ENCODE data around the gene SLC2A4RG. TPM values are rescaled to one million over a fixed set of nuclear protein-coding genes. Genes with fewer than 3 reads are reported as not detected.

Gene SLC2A4RG
- total and polyA plus RNA-seq, 2 of the 13 experiments (the other 11 are each of a cell fraction or from before 2014, with no cell fraction given) = 91.4 to 95.9 TPM

DNA sequence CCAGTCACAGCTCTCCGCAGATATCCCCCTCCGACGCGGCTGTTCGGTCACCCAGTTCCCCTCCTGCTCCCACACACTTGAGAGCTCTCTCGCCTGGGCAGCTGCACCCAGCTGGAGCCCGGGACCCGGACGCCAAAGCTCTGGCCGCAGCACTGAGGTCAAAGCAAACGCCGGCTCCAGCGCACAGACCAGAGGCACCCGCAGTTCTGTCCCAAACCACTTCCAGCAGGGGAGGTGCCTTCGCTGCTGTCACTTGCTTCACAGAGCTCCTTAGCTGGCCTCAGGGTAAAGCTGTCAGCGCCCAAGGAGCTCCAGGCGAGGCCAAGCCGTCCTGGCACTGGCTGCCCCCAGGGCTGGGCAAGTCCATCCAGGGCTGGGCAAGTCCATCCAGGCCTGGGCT, 27.9 kb downstream of the SLC2A4RG start:
- H3K4me2 ChIP-seq (ENCODE audit: low read depth, low read length) = no peak overlapping the region
- no TSS peak for BruUV-seq (replicated peaks)
- 81% methylated on average over 18 of the region's 18 CpGs for WGBS (ENCODE audit: low lambda C conversion rate)
- in situ Hi-C loops (cut with HindIII; ENCODE audit: extremely low pct_ligation_motif_present, low pct_unique_long_range_greater_than_20kb) (no loop called here), intact Hi-C loops (cut with micrococcal nuclease; ENCODE audit: unreplicated experiment) (no loop called here)
- H3K4me1 ChIP-seq (ENCODE audit: insufficient read depth, low read length) = peaks cover 18% of the 10 kb centered on the region
- FAIRE-seq (no peak), ATAC-seq (no peak), DNase-seq (ENCODE audit: low spot score) (no peak)
- ChIA-PET POLR2A (no interaction called here), CTCF (ENCODE audit: low intra/inter-chr PET ratio, low total read pairs) (no interaction called here)
- H3K27ac ChIP-seq (ENCODE audit: extremely low read length, insufficient read depth, low read length) = no peak overlapping the region
- no peak overlapping the region for H3K9ac ChIP-seq (ENCODE audit: insufficient read depth, low read depth, low read length)
- H3K4me3 ChIP-seq (replicated peaks in 1 of 3; ENCODE audit: insufficient read depth in 1 of 3, low read depth in 2 of 3, low read length in 3 of 3) = no peak overlapping the region
- no peaks in the 10 kb centered on the region for H3K27me3 ChIP-seq (ENCODE audit: control insufficient read depth in 1 of 2, insufficient read depth in 2 of 2, low read length in 2 of 2)
- no peak overlapping the region for H2AFZ ChIP-seq (ENCODE audit: low read length)
- H3K36me3 ChIP-seq (replicated peaks in 1 of 2; ENCODE audit: control insufficient read depth in 1 of 2, insufficient read depth in 2 of 2, low read length in 2 of 2) = no peaks in the 10 kb centered on the region
- H3K79me2 ChIP-seq (ENCODE audit: insufficient read depth, low read length) = no peaks in the 10 kb centered on the region
- H3K9me3 ChIP-seq (ENCODE audit: low read length) = no peaks in the 10 kb centered on the region
- H4K20me1 ChIP-seq (ENCODE audit: insufficient read depth, low read length) = no peaks in the 10 kb centered on the region
- TF ChIP-seq ZNF749 (CRISPR knock-in tag; IDR thresholded peaks at IDR 0.05; ENCODE audit: borderline replicate concordance) (no peak), ZNF143 (CRISPR knock-in tag; IDR thresholded peaks at IDR 0.05) (no peak), HDAC2 (CRISPR knock-in tag; IDR thresholded peaks at IDR 0.05) (no peak), ZFP36L2 (CRISPR knock-in tag; IDR thresholded peaks at IDR 0.05) (no peak), ATF1 (CRISPR knock-in tag; IDR thresholded peaks at IDR 0.05) (no peak), KMT2A (CRISPR knock-in tag; IDR thresholded peaks at IDR 0.05) (no peak), SOX13 (IDR thresholded peaks at IDR 0.05) (no peak), SOX13 (CRISPR knock-in tag; conservative IDR thresholded peaks at IDR 0.05 in 1 of 2, IDR thresholded peaks at IDR 0.05 in 1 of 2) (no peak), PHF20 (CRISPR knock-in tag; IDR thresholded peaks at IDR 0.05) (no peak), TEAD2 (CRISPR knock-in tag; IDR thresholded peaks at IDR 0.05) (no peak), ZNF839 (CRISPR knock-in tag; IDR thresholded peaks at IDR 0.05; ENCODE audit: borderline replicate concordance) (no peak), THYN1 (CRISPR knock-in tag; IDR thresholded peaks at IDR 0.05; ENCODE audit: borderline replicate concordance, low read depth) (no peak)
- TF ChIP-seq, protein P1, sequence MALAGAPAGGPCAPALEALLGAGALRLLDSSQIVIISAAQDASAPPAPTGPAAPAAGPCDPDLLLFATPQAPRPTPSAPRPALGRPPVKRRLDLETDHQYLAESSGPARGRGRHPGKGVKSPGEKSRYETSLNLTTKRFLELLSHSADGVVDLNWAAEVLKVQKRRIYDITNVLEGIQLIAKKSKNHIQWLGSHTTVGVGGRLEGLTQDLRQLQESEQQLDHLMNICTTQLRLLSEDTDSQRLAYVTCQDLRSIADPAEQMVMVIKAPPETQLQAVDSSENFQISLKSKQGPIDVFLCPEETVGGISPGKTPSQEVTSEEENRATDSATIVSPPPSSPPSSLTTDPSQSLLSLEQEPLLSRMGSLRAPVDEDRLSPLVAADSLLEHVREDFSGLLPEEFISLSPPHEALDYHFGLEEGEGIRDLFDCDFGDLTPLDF (CRISPR knock-in tag; IDR thresholded peaks at IDR 0.05) = no peak
- TF ChIP-seq, protein P2, sequence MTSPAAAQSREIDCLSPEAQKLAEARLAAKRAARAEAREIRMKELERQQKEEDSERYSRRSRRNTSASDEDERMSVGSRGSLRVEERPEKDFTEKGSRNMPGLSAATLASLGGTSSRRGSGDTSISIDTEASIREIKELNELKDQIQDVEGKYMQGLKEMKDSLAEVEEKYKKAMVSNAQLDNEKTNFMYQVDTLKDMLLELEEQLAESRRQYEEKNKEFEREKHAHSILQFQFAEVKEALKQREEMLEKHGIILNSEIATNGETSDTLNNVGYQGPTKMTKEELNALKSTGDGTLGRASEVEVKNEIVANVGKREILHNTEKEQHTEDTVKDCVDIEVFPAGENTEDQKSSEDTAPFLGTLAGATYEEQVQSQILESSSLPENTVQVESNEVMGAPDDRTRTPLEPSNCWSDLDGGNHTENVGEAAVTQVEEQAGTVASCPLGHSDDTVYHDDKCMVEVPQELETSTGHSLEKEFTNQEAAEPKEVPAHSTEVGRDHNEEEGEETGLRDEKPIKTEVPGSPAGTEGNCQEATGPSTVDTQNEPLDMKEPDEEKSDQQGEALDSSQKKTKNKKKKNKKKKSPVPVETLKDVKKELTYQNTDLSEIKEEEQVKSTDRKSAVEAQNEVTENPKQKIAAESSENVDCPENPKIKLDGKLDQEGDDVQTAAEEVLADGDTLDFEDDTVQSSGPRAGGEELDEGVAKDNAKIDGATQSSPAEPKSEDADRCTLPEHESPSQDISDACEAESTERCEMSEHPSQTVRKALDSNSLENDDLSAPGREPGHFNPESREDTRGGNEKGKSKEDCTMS (CRISPR knock-in tag; conservative IDR thresholded peaks at IDR 0.05) = no peak
- TF ChIP-seq, protein P3, sequence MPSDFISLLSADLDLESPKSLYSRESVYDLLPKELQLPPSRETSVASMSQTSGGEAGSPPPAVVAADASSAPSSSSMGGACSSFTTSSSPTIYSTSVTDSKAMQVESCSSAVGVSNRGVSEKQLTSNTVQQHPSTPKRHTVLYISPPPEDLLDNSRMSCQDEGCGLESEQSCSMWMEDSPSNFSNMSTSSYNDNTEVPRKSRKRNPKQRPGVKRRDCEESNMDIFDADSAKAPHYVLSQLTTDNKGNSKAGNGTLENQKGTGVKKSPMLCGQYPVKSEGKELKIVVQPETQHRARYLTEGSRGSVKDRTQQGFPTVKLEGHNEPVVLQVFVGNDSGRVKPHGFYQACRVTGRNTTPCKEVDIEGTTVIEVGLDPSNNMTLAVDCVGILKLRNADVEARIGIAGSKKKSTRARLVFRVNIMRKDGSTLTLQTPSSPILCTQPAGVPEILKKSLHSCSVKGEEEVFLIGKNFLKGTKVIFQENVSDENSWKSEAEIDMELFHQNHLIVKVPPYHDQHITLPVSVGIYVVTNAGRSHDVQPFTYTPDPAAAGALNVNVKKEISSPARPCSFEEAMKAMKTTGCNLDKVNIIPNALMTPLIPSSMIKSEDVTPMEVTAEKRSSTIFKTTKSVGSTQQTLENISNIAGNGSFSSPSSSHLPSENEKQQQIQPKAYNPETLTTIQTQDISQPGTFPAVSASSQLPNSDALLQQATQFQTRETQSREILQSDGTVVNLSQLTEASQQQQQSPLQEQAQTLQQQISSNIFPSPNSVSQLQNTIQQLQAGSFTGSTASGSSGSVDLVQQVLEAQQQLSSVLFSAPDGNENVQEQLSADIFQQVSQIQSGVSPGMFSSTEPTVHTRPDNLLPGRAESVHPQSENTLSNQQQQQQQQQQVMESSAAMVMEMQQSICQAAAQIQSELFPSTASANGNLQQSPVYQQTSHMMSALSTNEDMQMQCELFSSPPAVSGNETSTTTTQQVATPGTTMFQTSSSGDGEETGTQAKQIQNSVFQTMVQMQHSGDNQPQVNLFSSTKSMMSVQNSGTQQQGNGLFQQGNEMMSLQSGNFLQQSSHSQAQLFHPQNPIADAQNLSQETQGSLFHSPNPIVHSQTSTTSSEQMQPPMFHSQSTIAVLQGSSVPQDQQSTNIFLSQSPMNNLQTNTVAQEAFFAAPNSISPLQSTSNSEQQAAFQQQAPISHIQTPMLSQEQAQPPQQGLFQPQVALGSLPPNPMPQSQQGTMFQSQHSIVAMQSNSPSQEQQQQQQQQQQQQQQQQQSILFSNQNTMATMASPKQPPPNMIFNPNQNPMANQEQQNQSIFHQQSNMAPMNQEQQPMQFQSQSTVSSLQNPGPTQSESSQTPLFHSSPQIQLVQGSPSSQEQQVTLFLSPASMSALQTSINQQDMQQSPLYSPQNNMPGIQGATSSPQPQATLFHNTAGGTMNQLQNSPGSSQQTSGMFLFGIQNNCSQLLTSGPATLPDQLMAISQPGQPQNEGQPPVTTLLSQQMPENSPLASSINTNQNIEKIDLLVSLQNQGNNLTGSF (CRISPR knock-in tag; IDR thresholded peaks at IDR 0.05) = no peak
- TF ChIP-seq, protein P4, sequence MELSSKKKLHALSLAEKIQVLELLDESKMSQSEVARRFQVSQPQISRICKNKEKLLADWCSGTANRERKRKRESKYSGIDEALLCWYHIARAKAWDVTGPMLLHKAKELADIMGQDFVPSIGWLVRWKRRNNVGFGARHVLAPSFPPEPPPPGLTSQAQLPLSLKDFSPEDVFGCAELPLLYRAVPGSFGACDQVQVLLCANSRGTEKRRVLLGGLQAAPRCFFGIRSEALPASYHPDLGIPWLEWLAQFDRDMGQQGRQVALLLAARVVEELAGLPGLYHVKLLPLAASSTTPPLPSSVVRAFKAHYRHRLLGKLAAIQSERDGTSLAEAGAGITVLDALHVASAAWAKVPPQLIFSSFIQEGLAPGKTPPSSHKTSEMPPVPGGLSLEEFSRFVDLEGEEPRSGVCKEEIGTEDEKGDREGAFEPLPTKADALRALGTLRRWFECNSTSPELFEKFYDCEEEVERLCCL (CRISPR knock-in tag; IDR thresholded peaks at IDR 0.05; ENCODE audit: borderline replicate concordance) = no peak

Measured in HepG2 (cell line).